ENCODE results near the gene CREB3L2.

DNA sequence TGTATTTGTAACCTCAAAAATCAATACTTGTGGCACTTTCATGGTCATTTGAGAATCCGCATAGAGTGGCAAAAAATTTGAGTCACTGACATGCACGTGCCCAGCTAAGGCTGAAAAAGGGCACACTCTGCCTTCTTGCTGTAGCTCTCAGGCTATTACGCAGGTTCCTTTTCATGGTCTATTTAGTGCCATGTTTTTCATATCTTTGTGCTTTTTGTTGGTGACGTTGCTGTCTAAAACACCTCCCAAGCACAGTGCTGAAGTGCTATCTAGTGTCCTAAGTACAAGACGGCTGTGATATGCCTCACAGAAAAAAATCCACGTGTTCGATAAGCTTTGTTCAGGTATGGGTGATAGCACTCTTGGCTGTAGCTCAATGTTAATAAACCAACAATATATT lies 50.9 kb downstream of the CREB3L2 start:
- TF ChIP-seq, protein P1, sequence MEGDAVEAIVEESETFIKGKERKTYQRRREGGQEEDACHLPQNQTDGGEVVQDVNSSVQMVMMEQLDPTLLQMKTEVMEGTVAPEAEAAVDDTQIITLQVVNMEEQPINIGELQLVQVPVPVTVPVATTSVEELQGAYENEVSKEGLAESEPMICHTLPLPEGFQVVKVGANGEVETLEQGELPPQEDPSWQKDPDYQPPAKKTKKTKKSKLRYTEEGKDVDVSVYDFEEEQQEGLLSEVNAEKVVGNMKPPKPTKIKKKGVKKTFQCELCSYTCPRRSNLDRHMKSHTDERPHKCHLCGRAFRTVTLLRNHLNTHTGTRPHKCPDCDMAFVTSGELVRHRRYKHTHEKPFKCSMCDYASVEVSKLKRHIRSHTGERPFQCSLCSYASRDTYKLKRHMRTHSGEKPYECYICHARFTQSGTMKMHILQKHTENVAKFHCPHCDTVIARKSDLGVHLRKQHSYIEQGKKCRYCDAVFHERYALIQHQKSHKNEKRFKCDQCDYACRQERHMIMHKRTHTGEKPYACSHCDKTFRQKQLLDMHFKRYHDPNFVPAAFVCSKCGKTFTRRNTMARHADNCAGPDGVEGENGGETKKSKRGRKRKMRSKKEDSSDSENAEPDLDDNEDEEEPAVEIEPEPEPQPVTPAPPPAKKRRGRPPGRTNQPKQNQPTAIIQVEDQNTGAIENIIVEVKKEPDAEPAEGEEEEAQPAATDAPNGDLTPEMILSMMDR (IDR thresholded peaks at IDR 0.05) = no peak
- no peak for TF ChIP-seq POLR2AphosphoS5 (IDR thresholded peaks at IDR 0.05)
